ENCODE data around the gene NEK6.

GRCh38 chr9:124345063-124345462, 87.3 kb downstream of the NEK6 start:
- TF ChIP-seq GATA1 (IDR thresholded peaks at IDR 0.05; ENCODE audit: low read depth, low read length) (no peak), POLR2A (IDR thresholded peaks at IDR 0.05; ENCODE audit: low read length) (no peak)
